Choroid plexus epithelial cell (primary cell): Measurements from ENCODE around the gene CDAN1.

Experiments used
- DNase-seq: peaks from one replicate; pipeline ENCODE4 v3.0.0-alpha.2; 2010; ENCODE audit warnings: low read depth
- H3K4me3 ChIP-seq: 2 replicates; pipeline ENCODE4 v1.5.1; 2011; ENCODE audit warnings: low read depth, mild to moderate bottlenecking, control low read depth, low read length, moderate library complexity
- TF ChIP-seq, protein P1 (sequence below): conservative IDR thresholded peaks from 2 replicates; pipeline ENCODE4 v1.5.1; 2011; ENCODE audit warnings: low read depth, mild to moderate bottlenecking, control low read depth, inconsistent platforms, low read length, moderate library complexity

Gene CDAN1, protein sequence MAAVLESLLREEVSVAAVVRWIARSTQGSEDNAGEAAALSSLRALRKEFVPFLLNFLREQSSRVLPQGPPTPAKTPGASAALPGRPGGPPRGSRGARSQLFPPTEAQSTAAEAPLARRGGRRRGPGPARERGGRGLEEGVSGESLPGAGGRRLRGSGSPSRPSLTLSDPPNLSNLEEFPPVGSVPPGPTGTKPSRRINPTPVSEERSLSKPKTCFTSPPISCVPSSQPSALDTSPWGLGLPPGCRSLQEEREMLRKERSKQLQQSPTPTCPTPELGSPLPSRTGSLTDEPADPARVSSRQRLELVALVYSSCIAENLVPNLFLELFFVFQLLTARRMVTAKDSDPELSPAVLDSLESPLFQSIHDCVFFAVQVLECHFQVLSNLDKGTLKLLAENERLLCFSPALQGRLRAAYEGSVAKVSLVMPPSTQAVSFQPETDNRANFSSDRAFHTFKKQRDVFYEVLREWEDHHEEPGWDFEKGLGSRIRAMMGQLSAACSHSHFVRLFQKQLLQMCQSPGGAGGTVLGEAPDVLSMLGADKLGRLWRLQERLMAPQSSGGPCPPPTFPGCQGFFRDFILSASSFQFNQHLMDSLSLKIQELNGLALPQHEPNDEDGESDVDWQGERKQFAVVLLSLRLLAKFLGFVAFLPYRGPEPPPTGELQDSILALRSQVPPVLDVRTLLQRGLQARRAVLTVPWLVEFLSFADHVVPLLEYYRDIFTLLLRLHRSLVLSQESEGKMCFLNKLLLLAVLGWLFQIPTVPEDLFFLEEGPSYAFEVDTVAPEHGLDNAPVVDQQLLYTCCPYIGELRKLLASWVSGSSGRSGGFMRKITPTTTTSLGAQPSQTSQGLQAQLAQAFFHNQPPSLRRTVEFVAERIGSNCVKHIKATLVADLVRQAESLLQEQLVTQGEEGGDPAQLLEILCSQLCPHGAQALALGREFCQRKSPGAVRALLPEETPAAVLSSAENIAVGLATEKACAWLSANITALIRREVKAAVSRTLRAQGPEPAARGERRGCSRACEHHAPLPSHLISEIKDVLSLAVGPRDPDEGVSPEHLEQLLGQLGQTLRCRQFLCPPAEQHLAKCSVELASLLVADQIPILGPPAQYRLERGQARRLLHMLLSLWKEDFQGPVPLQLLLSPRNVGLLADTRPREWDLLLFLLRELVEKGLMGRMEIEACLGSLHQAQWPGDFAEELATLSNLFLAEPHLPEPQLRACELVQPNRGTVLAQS

DNA sequence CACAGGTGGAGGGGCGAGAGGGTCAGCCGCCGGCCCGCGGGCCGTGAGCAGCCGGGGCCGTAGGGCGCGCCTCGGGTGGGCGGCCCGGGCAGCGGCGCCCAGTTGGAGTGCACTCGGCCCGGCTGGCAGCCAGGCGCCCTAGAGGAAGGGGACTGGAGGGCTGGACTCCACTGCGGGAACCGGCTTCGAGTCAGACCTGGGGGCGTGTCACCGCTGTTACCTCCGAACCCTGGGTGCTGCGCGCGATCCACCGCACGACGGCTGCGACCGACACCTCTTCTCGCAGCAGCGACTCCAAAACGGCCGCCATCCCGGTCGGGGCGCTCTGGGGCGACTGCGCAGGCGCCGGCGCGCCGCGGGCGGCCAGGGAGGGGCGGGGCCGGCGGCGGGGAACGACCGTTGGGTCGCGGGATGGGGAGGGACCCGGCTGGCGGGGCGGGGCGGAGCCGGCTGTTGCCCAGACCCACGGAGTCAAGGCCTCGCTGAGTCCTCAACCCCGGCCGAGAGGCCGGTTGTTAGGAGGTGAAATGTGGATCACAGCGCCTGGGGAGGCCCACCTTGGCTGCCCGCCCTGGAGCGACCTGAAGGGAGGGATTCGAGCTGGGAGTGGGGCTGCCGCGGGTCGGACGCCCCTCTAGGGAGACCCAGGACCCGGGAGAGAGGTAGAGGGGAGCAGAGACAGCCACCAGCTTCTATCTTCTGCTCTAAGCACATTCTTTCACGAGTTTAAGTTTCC, at the start of gene CDAN1:
Gene CDAN1, minus strand, starts transcription at position 336 of the 736 bp plus-strand sequence. Its CDS starts 26 bp downstream, at position 310.
- DNase-seq, result peak; percentile 82
- H3K4me3 ChIP-seq, result peak within 1 kb of the TSS; percentile 74
- TF ChIP-seq, protein P1, sequence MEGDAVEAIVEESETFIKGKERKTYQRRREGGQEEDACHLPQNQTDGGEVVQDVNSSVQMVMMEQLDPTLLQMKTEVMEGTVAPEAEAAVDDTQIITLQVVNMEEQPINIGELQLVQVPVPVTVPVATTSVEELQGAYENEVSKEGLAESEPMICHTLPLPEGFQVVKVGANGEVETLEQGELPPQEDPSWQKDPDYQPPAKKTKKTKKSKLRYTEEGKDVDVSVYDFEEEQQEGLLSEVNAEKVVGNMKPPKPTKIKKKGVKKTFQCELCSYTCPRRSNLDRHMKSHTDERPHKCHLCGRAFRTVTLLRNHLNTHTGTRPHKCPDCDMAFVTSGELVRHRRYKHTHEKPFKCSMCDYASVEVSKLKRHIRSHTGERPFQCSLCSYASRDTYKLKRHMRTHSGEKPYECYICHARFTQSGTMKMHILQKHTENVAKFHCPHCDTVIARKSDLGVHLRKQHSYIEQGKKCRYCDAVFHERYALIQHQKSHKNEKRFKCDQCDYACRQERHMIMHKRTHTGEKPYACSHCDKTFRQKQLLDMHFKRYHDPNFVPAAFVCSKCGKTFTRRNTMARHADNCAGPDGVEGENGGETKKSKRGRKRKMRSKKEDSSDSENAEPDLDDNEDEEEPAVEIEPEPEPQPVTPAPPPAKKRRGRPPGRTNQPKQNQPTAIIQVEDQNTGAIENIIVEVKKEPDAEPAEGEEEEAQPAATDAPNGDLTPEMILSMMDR, result no peak

DNA sequence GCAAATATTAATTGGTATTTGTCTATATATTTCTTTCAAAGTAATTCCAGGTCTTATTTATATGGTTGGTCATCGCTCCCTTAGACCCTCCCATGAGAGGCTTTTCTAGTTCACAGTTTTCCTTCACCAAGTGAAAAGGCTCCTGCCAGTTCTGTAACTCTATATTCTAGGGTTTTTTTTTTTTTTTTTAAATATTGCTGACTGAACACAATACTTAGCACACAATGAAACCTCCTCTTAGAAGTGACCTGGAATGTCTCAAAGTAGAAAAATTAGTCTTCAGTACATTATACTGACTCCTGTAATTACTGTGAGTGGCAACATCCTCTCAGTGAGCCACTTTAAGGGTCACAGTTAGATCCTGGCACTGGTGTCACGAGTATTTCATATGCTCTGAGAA, 48.6 kb upstream of the CDAN1 start:
- TF ChIP-seq, protein P1, result no peak
- no peak for DNase-seq
- H3K4me3 ChIP-seq, result no peak overlapping the region

DNA sequence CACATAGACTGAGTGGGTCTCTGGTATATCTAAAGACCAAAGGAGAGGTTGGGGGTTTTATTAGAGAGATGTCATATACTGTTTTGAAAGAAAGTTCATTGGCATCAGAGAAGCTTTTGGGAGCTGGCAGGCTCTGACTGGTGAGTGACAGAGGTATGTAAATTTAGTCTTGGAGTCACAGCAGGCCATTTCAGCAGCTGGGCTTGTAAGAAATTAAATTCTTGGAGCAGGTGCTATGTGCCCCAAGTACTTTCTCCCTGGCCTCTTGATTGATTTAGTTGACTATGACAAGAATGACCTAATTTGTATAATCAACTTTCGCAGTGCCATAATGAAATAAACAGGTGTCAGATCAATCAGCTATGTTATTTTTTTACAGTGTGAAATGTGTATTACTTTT, 47.8 kb upstream of the CDAN1 start:
- no peak for DNase-seq
- TF ChIP-seq, protein P1, result no peak
- no peak overlapping the region for H3K4me3 ChIP-seq

DNA sequence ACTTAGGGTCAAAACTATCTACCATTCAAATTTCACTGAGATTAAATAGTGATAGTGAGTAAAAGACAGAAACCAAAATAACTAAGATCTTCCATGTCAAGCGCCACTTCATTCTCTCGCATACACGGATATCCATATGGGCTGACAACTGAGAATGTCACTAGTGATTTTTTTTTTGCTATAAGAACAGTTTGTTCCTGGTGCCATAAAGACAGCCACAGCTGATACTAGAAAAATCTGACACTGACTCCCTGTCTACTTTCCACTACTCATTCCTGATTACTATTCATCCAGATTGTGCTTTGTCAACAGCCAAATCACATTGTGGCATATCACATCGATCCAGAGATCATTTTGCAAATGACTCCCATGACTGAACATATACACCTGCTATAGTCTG, 45.8 kb upstream of the CDAN1 start:
- no peak for DNase-seq
- TF ChIP-seq, protein P1, result no peak
- no peak overlapping the region for H3K4me3 ChIP-seq

DNA sequence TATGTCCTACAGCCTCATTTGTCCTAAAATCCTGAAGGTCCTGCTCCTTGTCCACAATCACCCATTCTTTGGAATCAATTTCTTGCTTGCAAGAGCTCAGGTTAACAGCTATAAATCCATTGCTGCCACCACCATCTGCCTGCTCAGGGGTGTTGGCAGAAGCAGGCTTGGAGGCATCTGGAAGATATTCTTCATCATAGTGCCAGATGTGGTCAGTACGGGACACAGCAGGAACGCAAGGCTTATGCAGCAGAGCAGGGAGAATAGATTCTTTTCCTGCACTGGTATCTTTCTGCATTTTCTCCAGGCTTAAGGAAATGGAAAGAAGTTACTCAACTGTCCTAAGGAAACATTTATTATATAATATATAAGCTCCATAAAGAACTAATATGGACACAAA, 38.5 kb upstream of the CDAN1 start:
- no peak for DNase-seq
- H3K4me3 ChIP-seq, result no peak overlapping the region
- TF ChIP-seq, protein P1, result no peak

DNA sequence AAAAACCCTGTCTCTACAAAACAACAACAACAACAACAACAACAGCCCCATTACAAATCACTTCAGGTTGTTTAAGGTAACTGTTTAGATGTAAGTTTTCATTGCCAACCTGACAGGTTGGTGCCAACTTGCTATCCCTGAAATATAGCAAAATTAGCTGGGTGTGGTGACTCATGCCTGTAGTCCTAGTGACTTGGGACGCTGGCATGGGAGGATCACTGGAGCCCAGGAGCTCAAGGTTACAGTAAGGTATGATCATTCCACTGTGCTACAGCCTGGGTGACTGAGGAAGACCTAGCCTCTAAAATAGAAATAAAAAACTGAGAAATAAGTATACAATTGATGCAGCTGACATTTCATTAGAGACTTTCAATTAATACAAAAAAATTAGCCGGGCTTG, 36.0 kb upstream of the CDAN1 start:
- no peak overlapping the region for H3K4me3 ChIP-seq
- DNase-seq, result no peak
- TF ChIP-seq, protein P1, result no peak
